ENCODE data around the gene NMD3. TPM values are rescaled to one million over a fixed set of nuclear protein-coding genes. Genes with fewer than 3 reads are reported as not detected.

The NMD3 gene
- total and polyA plus RNA-seq, 2 of the 13 experiments (the other 11 are each of a cell fraction or from before 2014, with no cell fraction given): 44.2 to 55.2 TPM

DNA sequence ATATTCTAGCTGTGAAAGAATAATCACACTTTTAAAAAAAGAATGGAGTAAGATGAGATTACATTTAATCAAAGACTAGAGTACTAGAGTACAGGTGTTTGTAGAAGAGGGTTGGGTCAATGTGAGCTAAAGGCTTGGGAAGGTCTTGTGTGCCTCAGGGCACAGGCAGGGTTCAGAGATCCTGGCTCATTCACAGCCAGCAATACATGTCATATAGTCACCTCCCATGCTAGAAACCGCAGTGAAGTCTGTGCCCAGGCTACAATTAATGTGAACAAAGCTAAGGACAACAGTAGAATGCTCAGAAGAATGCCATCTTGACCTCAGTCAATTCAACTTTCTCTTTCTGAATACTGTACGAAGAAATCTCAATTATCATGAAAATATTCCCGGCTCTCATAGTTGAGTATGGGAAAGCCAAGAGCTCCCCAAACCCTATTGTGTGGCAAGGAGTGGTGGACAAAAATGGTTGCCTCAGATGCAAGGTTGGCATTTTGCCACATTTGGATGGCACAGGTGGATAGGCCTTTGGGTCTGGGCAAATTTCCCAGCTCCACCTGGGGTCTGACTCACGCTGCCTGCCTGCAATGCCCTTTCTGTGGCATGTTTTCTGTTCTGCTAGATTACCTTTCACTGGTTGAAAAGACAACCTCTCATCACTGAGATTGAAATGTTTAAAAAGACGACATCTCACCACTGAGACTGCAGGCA, 70.2 kb downstream of the NMD3 start (continued):
- TF ChIP-seq, protein P1, sequence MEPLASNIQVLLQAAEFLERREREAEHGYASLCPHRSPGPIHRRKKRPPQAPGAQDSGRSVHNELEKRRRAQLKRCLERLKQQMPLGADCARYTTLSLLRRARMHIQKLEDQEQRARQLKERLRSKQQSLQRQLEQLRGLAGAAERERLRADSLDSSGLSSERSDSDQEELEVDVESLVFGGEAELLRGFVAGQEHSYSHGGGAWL (CRISPR knock-in tag; IDR thresholded peaks at IDR 0.05): no peak

- FAIRE-seq (no peak), ATAC-seq (no peak), DNase-seq (ENCODE audit: low spot score) (no peak)
- ChIA-PET CTCF (ENCODE audit: low intra/inter-chr PET ratio, low total read pairs) (no interaction called here), POLR2A (no interaction called here)
- in situ Hi-C loops (cut with HindIII; ENCODE audit: extremely low pct_ligation_motif_present, low pct_unique_long_range_greater_than_20kb) (no loop called here), intact Hi-C loops (cut with micrococcal nuclease; ENCODE audit: unreplicated experiment) (no loop called here)
- Histone ChIP-seq H4K20me1 (ENCODE audit: insufficient read depth, low read length) (no peaks in the 10 kb centered on the region), H2AFZ (ENCODE audit: low read length) (no peak overlapping the region), H3K27ac (ENCODE audit: extremely low read length, insufficient read depth, low read length) (no peak overlapping the region), H3K27me3 (ENCODE audit: control insufficient read depth in 1 of 2, insufficient read depth in 2 of 2, low read length in 2 of 2) (no peaks in the 10 kb centered on the region), H3K9me3 (ENCODE audit: low read length) (no peaks in the 10 kb centered on the region; the same call in 1 of the 2 replicates), H3K4me2 (ENCODE audit: low read depth, low read length) (no peak overlapping the region), H3K9ac (ENCODE audit: insufficient read depth, low read depth, low read length) (no peak overlapping the region), H3K36me3 (replicated peaks in 1 of 2; ENCODE audit: control insufficient read depth in 1 of 2, insufficient read depth in 2 of 2, low read length in 2 of 2) (no peaks in the 10 kb centered on the region), H3K79me2 (ENCODE audit: insufficient read depth, low read length) (no peaks in the 10 kb centered on the region), H3K4me1 (ENCODE audit: insufficient read depth, low read length) (no peaks in the 10 kb centered on the region), H3K4me3 (replicated peaks in 1 of 3; ENCODE audit: insufficient read depth in 1 of 3, low read depth in 2 of 3, low read length in 3 of 3) (no peak overlapping the region)
- WGBS (ENCODE audit: low lambda C conversion rate): 89% methylated on average over 2 of the region's 2 CpGs
- BruUV-seq (replicated peaks): no TSS peak
- TF ChIP-seq ZNF205 (CRISPR knock-in tag; IDR thresholded peaks at IDR 0.05) (no peak), ZNF747 (CRISPR knock-in tag; IDR thresholded peaks at IDR 0.05; ENCODE audit: borderline replicate concordance) (no peak), ZNF34 (CRISPR knock-in tag; IDR thresholded peaks at IDR 0.05; ENCODE audit: borderline replicate concordance) (no peak), KIAA2018 (CRISPR knock-in tag; IDR thresholded peaks at IDR 0.05; ENCODE audit: borderline replicate concordance) (no peak), ZBTB42 (CRISPR knock-in tag; IDR thresholded peaks at IDR 0.05) (no peak), JDP2 (CRISPR knock-in tag; IDR thresholded peaks at IDR 0.05; ENCODE audit: borderline replicate concordance) (no peak), SRSF1 (optimal IDR thresholded peaks at IDR 0.05; ENCODE audit: low read depth, low read length) (no peak), GFI1 (CRISPR knock-in tag; IDR thresholded peaks at IDR 0.05; ENCODE audit: borderline replicate concordance) (no peak), ZFP62 (CRISPR knock-in tag; IDR thresholded peaks at IDR 0.05) (no peak), POLR2AphosphoS5 (IDR thresholded peaks at IDR 0.05; ENCODE audit: low read depth, low read length) (no peak)
- TF ChIP-seq, protein P2, sequence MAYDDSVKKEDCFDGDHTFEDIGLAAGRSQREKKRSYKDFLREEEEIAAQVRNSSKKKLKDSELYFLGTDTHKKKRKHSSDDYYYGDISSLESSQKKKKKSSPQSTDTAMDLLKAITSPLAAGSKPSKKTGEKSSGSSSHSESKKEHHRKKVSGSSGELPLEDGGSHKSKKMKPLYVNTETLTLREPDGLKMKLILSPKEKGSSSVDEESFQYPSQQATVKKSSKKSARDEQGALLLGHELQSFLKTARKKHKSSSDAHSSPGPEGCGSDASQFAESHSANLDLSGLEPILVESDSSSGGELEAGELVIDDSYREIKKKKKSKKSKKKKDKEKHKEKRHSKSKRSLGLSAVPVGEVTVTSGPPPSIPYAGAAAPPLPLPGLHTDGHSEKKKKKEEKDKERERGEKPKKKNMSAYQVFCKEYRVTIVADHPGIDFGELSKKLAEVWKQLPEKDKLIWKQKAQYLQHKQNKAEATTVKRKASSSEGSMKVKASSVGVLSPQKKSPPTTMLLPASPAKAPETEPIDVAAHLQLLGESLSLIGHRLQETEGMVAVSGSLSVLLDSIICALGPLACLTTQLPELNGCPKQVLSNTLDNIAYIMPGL (CRISPR knock-in tag; IDR thresholded peaks at IDR 0.05; ENCODE audit: borderline replicate concordance in 1 of 2, low read depth in 1 of 2): no peak
These were observed 72.3 kb downstream of the NMD3 start for GRCh38 chr3:161293381-161293780.
